Right atrium auricular region (tissue), 2 donors: ENCODE data around the gene OSBPL7. TPM values are rescaled to one million over a fixed set of nuclear protein-coding genes. Genes with fewer than 3 reads are reported as not detected.

Experiments used
- DNase-seq: peaks from one replicate; pipeline ENCODE4 v3.0.0-alpha.2; 2019; ENCODE audit warnings: low spot score
- H3K27ac ChIP-seq, 2 donors: fragments of 200-600 bp; sonication (generic); 1 replicate in 1 of 2; 2 replicates in 1 of 2; pipeline ENCODE4 v1.5.1; 2016 to 2019
- H3K27me3 ChIP-seq, 2 donors: fragments of 200-600 bp; sonication (generic); one replicate each; pipeline versions ENCODE4 v1.5.1 to v1.6.0; 2017 to 2019
- H3K36me3 ChIP-seq: fragments of 200-600 bp; sonication (generic); one replicate; pipeline ENCODE4 v1.5.1; 2016
- H3K4me1 ChIP-seq, 2 donors: fragments of 200-600 bp; sonication (generic); one replicate each; pipeline versions ENCODE4 v1.5.1 to v1.6.0; 2017 to 2019
- H3K4me3 ChIP-seq, 2 donors: fragments of 200-600 bp; sonication (generic); 1 replicate in 1 of 2; 2 replicates in 1 of 2; pipeline ENCODE4 v1.5.1; 2017 to 2019; ENCODE audit warnings: mild to moderate bottlenecking in 1 of 2, moderate library complexity in 1 of 2
- H3K9me3 ChIP-seq, 2 donors: fragments of 200-600 bp; sonication (generic); one replicate each; pipeline ENCODE4 v1.5.1; 2019
- CTCF ChIP-seq, 2 donors: fragments of 200-600 bp; sonication (generic); IDR thresholded peaks; one replicate each; pipeline ENCODE4 v1.5.1; 2019; ENCODE audit warnings: antibody characterized with exemption in 2 of 2
- total RNA-seq, 2 donors: library from RNA; depleted of rRNA; stranded (reverse); fragments of >200 nt; gene quantifications; one replicate each; pipeline ENCODE4 v1.1.0, GENCODE V29; 2016

The OSBPL7 gene
- total RNA-seq, 2 donors from 2014 or later = 2.3 to 3.6 TPM

GRCh38 chr17:47757386-47757785, 64.2 kb downstream of the OSBPL7 start:
- H3K36me3 ChIP-seq = no peaks in the 10 kb centered on the region
- H3K4me3 ChIP-seq = no peak overlapping the region
- no peaks in the 10 kb centered on the region for H3K27me3 ChIP-seq
- no peak for DNase-seq
- peaks cover 0 to 26% of the 10 kb centered on the region in 2 donors for H3K9me3 ChIP-seq
- H3K4me1 ChIP-seq = no peaks in the 10 kb centered on the region
- H3K27ac ChIP-seq = no peak overlapping the region
- TF ChIP-seq CTCF (IDR thresholded peaks at IDR 0.05) = no peak

Other genes starting within 250 kb of the OSBPL7 start
- 100 to 1,000 TPM in 1 of 2 donors, 10 to 100 TPM in 1; 91.4 to 102 TPM for gene KPNB1, start 171.9 kb downstream of the OSBPL7 start, total RNA-seq
- gene TBKBP1, start 127.6 kb downstream of the OSBPL7 start, total RNA-seq = 10 to 100 TPM; 10.9 to 13.7 TPM
- under 1 TPM in 1 of 2 donors, not detected in 1; 0.39 TPM for gene TBX21, start 88.6 kb downstream of the OSBPL7 start, total RNA-seq
- 10 to 100 TPM; 51.8 to 61.3 TPM for gene MRPL10, start 9.7 kb upstream of the OSBPL7 start, total RNA-seq
- gene LRRC46, start 9.9 kb upstream of the OSBPL7 start, total RNA-seq = under 1 TPM in 1 of 2 donors, not detected in 1; 0.59 TPM
- gene SCRN2, start 19.5 kb upstream of the OSBPL7 start, total RNA-seq = 10 to 100 TPM; 28.5 to 37.1 TPM
- gene SP6, start 29.4 kb upstream of the OSBPL7 start, total RNA-seq = 1 to 10 TPM in 1 of 2 donors, not detected in 1; 2.7 TPM
- 10 to 100 TPM; 11.7 to 12.8 TPM for gene SP2, start 74.4 kb upstream of the OSBPL7 start, total RNA-seq
- gene PNPO, start 119.8 kb upstream of the OSBPL7 start, total RNA-seq = 10 to 100 TPM; 28.4 to 35.4 TPM
- gene PRR15L, start 136.1 kb upstream of the OSBPL7 start, total RNA-seq = 1 to 10 TPM; 1.2 to 6.5 TPM
- 10 to 100 TPM; 37.9 to 45.4 TPM for gene CDK5RAP3, start 149.3 kb upstream of the OSBPL7 start, total RNA-seq
- gene COPZ2, start 216.0 kb upstream of the OSBPL7 start, total RNA-seq = 10 to 100 TPM; 43.5 to 48.1 TPM
- gene NFE2L1, start 226.6 kb upstream of the OSBPL7 start, total RNA-seq = 100 to 1,000 TPM; 271 to 418 TPM